ENCODE results near the gene RAMP2. TPM values are rescaled to one million over a fixed set of nuclear protein-coding genes. Genes with fewer than 3 reads are reported as not detected.

RAMP2 gene
- total RNA-seq, 1 experiment from 2014 or later, result 21.4 TPM

GRCh38 chr17:42748202-42748907 is 12.7 kb upstream of the RAMP2 start:
- CTCF ChIA-PET, result interaction anchor here (1.0 to 2.7 kb wide), 2 partner anchors 15 to 170 kb away, joined by 3 to 10 read pairs; no protein-coding TSS in a partner anchor
- H3K36me3 ChIP-seq (ENCODE audit: control insufficient read depth, insufficient read depth, low read length), result no peaks in the 10 kb centered on the region
- peaks cover 13% of the 10 kb centered on the region for H3K36me3 Mint-ChIP-seq (ENCODE audit: insufficient read depth, unreplicated experiment)
- H3K9me3 ChIP-seq, result no peaks in the 10 kb centered on the region
- H3K4me1 Mint-ChIP-seq (ENCODE audit: low read depth, unreplicated experiment), result peaks cover 24% of the 10 kb centered on the region
- peaks cover 8% of the 10 kb centered on the region; the same call in 1 of the 2 replicates for H3K4me1 ChIP-seq
- no peak for DNase-seq
- H3K27me3 Mint-ChIP-seq (ENCODE audit: insufficient read depth, unreplicated experiment), result peaks cover 3% of the 10 kb centered on the region
- TF ChIP-seq CTCF (IDR thresholded peaks at IDR 0.05; ENCODE audit: insufficient read depth in 1 of 2, low read depth in 1 of 2, low read length in 1 of 2, severe bottlenecking in 1 of 2, unreplicated experiment in 1 of 2), result no peak
- no peaks in the 10 kb centered on the region for H3K9me3 Mint-ChIP-seq (ENCODE audit: unreplicated experiment)
- intact Hi-C loops (cut with micrococcal nuclease; ENCODE audit: unreplicated experiment), result no loop called here
- H3K4me3 ChIP-seq (ENCODE audit: low read depth, low read length), result no peak overlapping the region
- no TSS peak for BruUV-seq (replicated peaks)
- no peak overlapping the region for H3K4me3 Mint-ChIP-seq (ENCODE audit: unreplicated experiment)
- H3K27ac Mint-ChIP-seq (ENCODE audit: unreplicated experiment), result no peak overlapping the region
- H3K27me3 ChIP-seq (replicated peaks; ENCODE audit: control insufficient read depth, insufficient read depth, low read length), result no peaks in the 10 kb centered on the region
- POLR2A ChIA-PET, result no interaction called here

- peaks cover 16% of the 10 kb centered on the region for H3K4me1 Mint-ChIP-seq (ENCODE audit: low read depth, unreplicated experiment)
- no peaks in the 10 kb centered on the region for H3K36me3 ChIP-seq (ENCODE audit: control insufficient read depth, insufficient read depth, low read length)
- H3K4me3 Mint-ChIP-seq (ENCODE audit: unreplicated experiment), result no peak overlapping the region
- POLR2A ChIA-PET, result no interaction called here
- CTCF ChIA-PET, result interaction anchor here (0.6 to 2.7 kb wide), 3 partner anchors 14 to 267 kb away, joined by 3 to 10 read pairs (median 3); no protein-coding TSS in a partner anchor
- no peaks in the 10 kb centered on the region for H3K9me3 ChIP-seq
- BruUV-seq (replicated peaks), result no TSS peak
- H3K9me3 Mint-ChIP-seq (ENCODE audit: unreplicated experiment), result no peaks in the 10 kb centered on the region
- no peak for TF ChIP-seq CTCF (IDR thresholded peaks at IDR 0.05; ENCODE audit: insufficient read depth in 1 of 2, low read depth in 1 of 2, low read length in 1 of 2, severe bottlenecking in 1 of 2, unreplicated experiment in 1 of 2)
- 0 out of 2 replicates have a peak, but pooled peaks cover under 1% of the 10 kb centered on the region for H3K4me1 ChIP-seq
- H3K27ac Mint-ChIP-seq (ENCODE audit: unreplicated experiment), result no peak overlapping the region
- H3K4me3 ChIP-seq (ENCODE audit: low read depth, low read length), result no peak overlapping the region
- H3K27me3 ChIP-seq (replicated peaks; ENCODE audit: control insufficient read depth, insufficient read depth, low read length), result no peaks in the 10 kb centered on the region
- peaks cover 13% of the 10 kb centered on the region for H3K36me3 Mint-ChIP-seq (ENCODE audit: insufficient read depth, unreplicated experiment)
- peaks cover 6% of the 10 kb centered on the region for H3K27me3 Mint-ChIP-seq (ENCODE audit: insufficient read depth, unreplicated experiment)
- intact Hi-C loops (cut with micrococcal nuclease; ENCODE audit: unreplicated experiment), result no loop called here
- no peak for DNase-seq
Measured at GRCh38 chr17:42748908-42749798, 11.9 kb upstream of the RAMP2 start.

GRCh38 chr17:42750739-42751344 is 10.2 kb upstream of the RAMP2 start:
- Mint-ChIP-seq H3K9me3 (ENCODE audit: unreplicated experiment) (no peaks in the 10 kb centered on the region), H3K27me3 (ENCODE audit: insufficient read depth, unreplicated experiment) (peaks cover 6% of the 10 kb centered on the region), H3K4me3 (ENCODE audit: unreplicated experiment) (no peak overlapping the region), H3K4me1 (ENCODE audit: low read depth, unreplicated experiment) (peaks cover 10% of the 10 kb centered on the region), H3K27ac (ENCODE audit: unreplicated experiment) (no peak overlapping the region), H3K36me3 (ENCODE audit: insufficient read depth, unreplicated experiment) (no peaks in the 10 kb centered on the region)
- CTCF ChIA-PET, result interaction anchor here (1.5 to 2.7 kb wide), 2 partner anchors 10 to 13 kb away, joined by 4 to 10 read pairs; no protein-coding TSS in a partner anchor
- intact Hi-C loops (cut with micrococcal nuclease; ENCODE audit: unreplicated experiment), result no loop called here
- no peak for DNase-seq
- no peaks in the 10 kb centered on the region for H3K4me1 ChIP-seq
- no peak for TF ChIP-seq CTCF (IDR thresholded peaks at IDR 0.05; ENCODE audit: insufficient read depth in 1 of 2, low read depth in 1 of 2, low read length in 1 of 2, severe bottlenecking in 1 of 2, unreplicated experiment in 1 of 2)
- no peaks in the 10 kb centered on the region for H3K27me3 ChIP-seq (replicated peaks; ENCODE audit: control insufficient read depth, insufficient read depth, low read length)
- BruUV-seq (replicated peaks), result no TSS peak
- H3K36me3 ChIP-seq (ENCODE audit: control insufficient read depth, insufficient read depth, low read length), result no peaks in the 10 kb centered on the region
- POLR2A ChIA-PET, result interaction anchor here (1.6 kb wide), 1 partner anchor 13 kb away, joined by 3 read pairs; no protein-coding TSS in a partner anchor
- no peak overlapping the region for H3K4me3 ChIP-seq (ENCODE audit: low read depth, low read length)
- no peaks in the 10 kb centered on the region for H3K9me3 ChIP-seq

Data from Caco-2 (cell line).